ENCODE data around the gene MLXIPL. TPM values are rescaled to one million over a fixed set of nuclear protein-coding genes. Genes with fewer than 3 reads are reported as not detected.
A peak's percentile ranks its signal among the peaks of the same experiment; 100 is the strongest.
"Not testable (repeated sequence)": the region's sequence is repeated elsewhere in the genome, so short reads cannot be mapped to it uniquely, and the experiment has no call there.

MLXIPL gene, protein sequence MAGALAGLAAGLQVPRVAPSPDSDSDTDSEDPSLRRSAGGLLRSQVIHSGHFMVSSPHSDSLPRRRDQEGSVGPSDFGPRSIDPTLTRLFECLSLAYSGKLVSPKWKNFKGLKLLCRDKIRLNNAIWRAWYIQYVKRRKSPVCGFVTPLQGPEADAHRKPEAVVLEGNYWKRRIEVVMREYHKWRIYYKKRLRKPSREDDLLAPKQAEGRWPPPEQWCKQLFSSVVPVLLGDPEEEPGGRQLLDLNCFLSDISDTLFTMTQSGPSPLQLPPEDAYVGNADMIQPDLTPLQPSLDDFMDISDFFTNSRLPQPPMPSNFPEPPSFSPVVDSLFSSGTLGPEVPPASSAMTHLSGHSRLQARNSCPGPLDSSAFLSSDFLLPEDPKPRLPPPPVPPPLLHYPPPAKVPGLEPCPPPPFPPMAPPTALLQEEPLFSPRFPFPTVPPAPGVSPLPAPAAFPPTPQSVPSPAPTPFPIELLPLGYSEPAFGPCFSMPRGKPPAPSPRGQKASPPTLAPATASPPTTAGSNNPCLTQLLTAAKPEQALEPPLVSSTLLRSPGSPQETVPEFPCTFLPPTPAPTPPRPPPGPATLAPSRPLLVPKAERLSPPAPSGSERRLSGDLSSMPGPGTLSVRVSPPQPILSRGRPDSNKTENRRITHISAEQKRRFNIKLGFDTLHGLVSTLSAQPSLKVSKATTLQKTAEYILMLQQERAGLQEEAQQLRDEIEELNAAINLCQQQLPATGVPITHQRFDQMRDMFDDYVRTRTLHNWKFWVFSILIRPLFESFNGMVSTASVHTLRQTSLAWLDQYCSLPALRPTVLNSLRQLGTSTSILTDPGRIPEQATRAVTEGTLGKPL
- 10 to 100 TPM in 1 of 12 donors, 1 to 10 TPM in 1, under 1 TPM in 9, not detected in 1; 0.06 to 27.3 (median 0.28) TPM for polyA plus RNA-seq (ENCODE audit: insufficient read length in 12 of 12)
- long read RNA-seq, donor 1 = 0 reads
- long read RNA-seq, donor 2 = 0 reads
- long read RNA-seq, donor 3 = 0 reads
- long read RNA-seq, donor 4 = 0 reads
- long read RNA-seq, donor 5, partial matches to known transcripts = 166 of 226 reads
- long read RNA-seq, donor 5, other reads (novel, unspliced or antisense) = 60 of 226 reads
- long read RNA-seq, donor 6 = 0 reads
- long read RNA-seq, donor 7 = 0 reads
- long read RNA-seq, donor 8 = 0 reads
- long read RNA-seq, donor 9 = 0 reads
- long read RNA-seq, donor 10 = 0 reads
- long read RNA-seq, donor 11 = 0 reads

- no peak for DNase-seq
Observed at GRCh38 chr7:73623798-73624668, at the start of gene MLXIPL. Gene MLXIPL (minus strand): TSS chr7:73624522. CDS start chr7:73624492, 30 bp downstream.

DNA sequence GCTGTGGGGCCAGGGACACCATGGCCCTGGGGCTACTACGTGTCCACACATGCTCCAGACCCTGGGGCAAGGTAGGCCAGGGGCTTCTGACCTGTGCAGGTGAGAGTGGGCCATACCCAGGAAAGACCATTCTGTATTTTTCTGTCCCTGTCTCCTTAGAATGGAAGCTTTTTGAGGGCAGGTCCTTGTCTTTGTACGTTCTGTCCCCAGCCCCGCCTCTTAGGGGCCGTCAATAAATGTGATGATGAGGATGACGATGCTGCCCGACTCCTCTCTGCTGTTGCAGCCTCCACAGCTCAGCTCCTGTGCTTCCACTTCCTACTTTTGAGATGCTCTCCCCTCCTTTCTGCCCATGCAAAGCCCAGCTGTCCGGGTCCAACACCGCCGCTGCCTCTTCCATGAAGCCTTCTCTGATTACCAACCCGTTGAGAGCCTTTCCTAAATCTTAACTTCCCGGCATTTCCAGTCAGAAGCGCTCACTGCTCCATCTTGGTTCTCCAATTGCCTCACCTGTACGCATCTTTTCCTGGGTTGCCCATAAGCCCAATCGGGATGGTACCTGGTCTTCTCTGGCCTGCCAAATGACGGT is 47.6 kb upstream of the MLXIPL start:
- DNase-seq = no peak

- DNase-seq = no peak
Observed at GRCh38 chr7:73671322-73671661, 47.0 kb upstream of the MLXIPL start.

DNA sequence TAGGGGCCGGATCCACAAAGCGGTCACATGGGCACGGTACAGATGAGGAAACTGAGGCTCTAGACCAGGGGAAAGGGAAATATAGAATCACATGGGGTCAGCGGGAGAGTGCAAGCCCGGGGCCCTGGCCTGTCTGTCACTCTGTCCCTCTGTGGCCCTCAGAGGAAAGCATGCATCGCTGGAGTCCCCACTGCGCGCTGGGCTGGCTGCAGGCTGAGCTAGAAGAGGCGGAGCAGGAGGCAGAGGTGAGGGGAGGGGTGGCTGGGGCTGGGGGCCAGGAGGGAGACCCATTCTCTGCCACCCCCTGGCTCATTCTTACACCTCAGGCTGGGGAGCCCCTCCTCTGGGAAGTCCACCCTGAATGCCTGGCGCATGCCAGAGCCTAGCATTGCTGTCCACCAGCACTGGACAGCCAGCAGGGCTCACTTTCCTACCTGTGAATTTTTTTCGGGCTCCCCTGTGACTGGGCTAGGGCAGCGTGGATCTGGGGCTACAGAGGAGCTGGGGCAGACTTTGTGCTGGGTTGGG is 45.6 kb upstream of the MLXIPL start:
- no peak for DNase-seq

- DNase-seq = no peak
Observed at GRCh38 chr7:73669288-73669701, 45.0 kb upstream of the MLXIPL start.

DNA sequence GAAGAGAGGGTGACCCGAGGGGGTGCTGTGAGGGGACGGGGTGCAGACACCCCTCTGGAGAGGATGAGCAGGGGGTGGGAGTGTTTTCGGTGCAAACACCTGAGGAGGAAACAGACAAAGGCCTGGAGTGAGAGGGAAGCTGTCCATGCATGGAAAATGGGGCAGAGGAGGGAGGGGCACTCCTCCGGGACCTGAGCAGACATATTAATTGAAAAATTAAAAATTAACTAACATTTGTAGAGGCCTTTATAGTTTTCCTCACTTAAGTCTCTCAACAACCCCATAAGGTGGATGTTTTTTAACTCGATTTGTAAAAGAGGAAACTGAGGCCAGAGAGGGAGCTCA is 44.5 kb upstream of the MLXIPL start:
- no peak for DNase-seq

DNA sequence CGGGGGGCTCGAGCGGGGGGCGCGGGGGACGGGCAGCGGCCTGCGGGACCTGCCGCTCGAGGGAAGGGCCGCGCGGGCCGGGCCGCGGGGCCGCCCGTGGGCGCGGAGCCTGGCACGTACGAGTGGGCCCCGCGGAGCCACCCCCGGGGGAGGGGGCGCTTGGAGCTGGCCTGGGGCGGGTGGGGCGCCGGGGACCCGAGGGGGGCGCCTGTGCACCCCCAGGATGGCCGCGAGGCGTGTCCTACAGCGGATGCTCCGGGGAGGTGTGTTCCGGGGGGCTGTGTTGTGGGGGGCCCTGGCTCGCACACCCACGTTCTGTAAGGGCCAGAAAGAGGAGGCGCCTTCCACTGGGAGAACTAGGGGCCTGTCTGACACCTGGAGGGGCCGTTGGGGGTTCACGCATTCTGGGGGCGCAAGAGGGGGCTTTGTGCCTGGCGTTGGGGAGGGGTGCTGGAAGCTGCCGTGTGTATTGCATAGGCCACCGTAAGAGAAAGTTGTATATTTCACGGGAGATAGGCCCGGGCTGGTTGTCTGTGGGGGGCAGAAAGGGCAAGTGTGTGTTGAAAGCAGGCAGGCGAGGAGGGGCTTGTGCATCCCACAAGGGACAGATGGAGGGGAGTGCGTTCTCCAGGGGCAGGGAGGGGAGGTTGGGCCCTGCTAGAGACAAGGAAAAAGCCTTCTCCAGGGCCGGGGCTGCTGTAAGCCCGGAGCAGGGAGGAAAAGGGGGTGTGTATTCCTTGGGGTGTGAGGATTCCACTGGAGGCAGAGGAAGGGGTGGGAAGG is 44.0 kb upstream of the MLXIPL start:
- DNase-seq = peak; percentile 17

GRCh38 chr7:73667344-73668102 is 43.2 kb upstream of the MLXIPL start, which contains the start of gene VPS37D:
Gene VPS37D (plus strand): TSS chr7:73667831. CDS start chr7:73667959, 128 bp downstream.
- peak; percentile 90 for DNase-seq

DNA sequence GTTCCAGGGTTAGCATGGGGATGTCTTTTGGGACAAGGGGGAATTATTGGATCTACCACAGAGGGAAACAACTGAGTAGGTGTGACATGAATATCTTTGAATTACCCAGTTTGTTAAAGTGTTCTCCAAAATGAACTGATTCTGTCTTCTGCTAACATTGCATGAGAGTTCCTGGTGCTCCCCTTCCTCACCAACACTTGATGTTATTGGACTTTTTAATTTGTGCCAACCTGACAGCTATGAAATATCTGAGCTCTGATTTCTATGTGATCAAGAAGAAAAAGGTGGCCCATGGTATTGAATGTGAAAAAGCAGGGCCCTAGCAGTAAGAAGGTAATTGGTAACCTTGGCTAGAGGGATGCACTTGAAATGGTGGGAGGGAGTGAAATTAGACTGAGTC is 38.7 kb upstream of the MLXIPL start:
- no peak for DNase-seq

DNA sequence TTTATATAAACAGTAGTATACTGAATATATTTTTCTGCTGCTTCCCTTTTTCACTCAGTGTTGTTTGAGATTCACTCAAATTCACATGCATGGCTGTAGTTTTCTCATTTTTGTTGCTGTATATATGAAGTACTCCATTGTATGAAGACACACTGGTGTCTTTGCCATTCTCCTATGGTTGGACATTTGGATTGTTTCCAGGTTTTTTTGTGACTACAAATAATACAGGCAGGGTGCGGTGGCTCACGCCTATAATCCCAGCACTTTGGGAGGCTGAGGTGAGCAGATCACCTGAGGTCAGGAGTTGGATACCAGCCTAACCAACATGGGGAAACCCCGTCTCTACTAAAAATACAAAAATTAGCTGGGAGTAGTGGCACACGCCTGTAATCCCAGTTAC is 36.3 kb upstream of the MLXIPL start:
- DNase-seq = not testable (repeated sequence)

DNA sequence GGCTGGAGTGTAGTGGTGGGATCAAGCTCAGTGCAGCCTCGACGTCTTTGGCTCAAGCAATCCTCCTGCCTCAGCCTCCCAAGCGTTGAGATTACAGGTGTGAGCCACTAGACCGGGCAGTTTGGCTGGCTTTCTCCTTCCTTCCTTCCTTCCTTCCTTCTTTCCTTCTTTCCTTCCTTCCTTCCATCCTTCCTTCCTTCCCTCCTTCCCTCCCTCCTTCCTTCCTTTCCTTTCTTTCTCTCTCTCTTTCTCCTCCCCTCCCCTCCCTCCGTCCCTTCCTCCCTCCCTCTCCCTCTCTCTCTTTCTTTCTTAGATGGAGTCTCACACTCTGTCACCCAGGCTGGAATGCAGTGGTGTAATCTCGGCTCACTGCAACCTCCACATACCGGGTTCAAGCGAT is 35.7 kb upstream of the MLXIPL start:
- DNase-seq = no peak

- not testable (repeated sequence) for DNase-seq
Observed at GRCh38 chr7:73655309-73655708, 31.0 kb upstream of the MLXIPL start.

DNA sequence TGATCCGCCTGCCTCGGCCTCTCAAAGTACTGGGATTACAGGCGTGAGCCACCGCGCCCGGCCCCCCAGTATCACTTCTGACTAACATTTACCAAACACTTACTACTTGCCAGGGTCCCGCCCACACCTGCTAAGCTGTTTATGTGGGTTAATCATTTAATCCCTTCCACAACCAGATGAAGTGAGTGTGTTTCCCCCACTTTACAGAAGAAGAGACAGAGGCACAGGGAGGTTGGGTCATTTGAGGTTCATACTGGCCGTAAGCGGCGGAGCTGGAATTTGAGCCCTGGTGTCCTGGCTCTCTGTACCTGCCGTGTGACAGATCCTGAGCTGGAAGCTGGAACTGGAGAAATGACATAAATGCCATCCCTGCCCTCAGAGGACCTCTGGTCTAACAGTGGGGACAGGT is 28.2 kb upstream of the MLXIPL start:
- DNase-seq = no peak

GRCh38 chr7:73650524-73650923 is 26.2 kb upstream of the MLXIPL start:
- DNase-seq = no peak

DNA sequence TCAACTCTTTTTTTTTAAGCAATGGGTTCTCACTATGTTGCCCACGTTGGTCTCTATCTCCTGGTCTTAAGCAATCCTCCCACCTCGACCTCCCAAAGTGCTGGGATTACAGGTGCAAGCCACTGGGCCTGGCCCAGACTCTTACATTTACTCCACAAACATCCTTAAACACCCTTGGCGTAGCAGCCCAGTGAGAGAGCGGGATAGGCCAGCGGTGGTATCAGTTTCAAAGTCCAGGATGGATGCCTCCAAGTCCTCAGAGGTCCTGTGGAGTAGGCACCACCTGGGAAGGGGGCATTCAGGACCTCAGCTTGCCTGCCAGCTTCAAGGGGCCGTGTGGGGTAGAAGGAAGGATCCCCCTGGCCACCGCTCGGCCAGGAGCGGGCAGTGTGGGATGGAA is 25.3 kb upstream of the MLXIPL start:
- no peak for DNase-seq

DNA sequence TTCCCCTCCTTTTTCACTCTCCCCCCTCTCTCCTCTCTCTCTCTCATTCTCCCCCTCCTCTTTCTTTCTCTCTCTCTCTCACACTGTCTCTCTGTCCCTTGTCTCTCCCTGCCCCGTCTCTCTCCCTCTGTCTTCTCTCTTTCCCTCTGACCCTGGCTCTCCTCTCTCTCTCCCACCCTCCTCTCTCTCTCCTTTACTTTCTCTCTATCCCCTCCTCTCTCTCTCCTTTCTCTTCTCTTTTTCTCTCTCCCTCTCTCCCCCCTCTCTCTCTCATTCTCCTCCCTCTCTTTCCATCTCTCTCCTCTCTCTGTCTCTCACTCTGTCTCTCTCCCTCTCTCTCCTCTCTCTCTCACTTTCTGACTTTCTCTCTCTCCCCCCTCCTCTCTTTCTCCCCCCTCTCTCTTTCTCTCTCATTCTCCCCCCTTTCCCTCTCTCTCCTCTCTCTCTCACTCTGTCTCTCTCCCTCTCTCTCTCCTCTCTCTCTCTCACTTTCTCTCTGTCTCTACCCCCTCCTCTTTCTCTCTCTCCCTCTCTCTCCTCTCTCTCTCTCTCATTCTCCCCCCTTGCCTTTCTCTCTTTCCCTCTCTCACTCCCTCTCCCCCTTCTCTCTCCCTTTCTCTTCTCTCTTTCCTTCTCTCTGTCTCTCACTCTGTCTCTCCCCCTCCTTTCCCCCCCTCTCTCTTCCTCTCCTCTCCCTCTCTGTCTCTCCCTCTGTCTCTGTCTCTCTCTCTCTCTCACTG is 24.4 kb upstream of the MLXIPL start:
- DNase-seq = no peak

DNA sequence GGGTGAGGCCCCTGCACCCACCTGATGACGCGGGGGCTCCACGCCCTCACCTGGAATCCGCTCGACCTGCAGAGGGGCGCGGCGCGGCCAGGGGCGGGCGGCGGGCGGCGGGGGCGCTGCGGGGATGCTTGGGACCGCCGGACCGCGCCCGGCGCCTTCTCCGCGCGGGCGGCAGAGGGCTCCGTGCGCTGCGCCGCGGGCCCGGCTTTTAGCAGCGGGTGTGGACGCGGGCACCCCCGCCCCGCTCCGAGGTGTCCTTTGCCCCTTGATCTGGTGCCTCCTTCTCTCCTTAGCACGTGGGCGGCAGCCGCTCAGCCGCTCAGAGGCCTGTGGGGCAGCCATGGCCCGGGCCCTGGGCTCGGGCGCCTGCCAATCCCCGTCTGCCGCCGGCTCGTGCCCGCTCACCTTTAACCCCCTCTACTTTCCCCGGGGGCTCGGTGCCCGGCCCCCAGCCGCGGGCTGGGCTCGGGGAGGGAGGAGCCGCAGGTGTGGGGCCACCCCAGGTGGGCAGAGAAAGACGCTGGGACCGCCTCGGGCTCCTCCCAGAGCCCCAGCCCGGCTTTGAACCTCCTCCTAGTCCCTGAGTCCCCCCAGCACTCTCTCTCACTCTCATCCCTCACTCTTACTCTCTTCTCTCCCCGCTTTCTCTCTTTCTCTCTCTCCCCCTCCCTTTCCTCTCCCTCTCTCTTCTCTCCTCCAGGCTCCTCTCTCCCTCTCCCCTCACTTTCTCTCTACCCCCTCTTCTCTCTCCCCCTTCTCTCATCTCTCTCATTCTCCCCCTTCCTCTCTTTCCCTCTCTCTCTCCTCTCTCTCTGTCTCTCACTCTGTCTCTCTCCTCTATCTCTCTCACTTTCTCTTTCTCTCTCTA is 23.6 kb upstream of the MLXIPL start:
- DNase-seq = no peak
